Progenitor cell of endocrine pancreas (in vitro differentiated cells): ENCODE data around the gene HIGD2A. TPM values are rescaled to one million over a fixed set of nuclear protein-coding genes. Genes with fewer than 3 reads are reported as not detected.

Source experiments
- DNase-seq: peaks from one replicate; pipeline ENCODE4 v3.0.0; 2021; ENCODE audit warnings: low spot score; ENCODE audit not compliant: unreplicated experiment
- H3K27ac Mint-ChIP-seq: 2 replicates; pipeline ENCODE4 v1.8.0; 2021; ENCODE audit warnings: mild to moderate bottlenecking, moderate library complexity, mixed read lengths
- H3K27me3 Mint-ChIP-seq: 2 replicates; pipeline ENCODE4 v1.8.0; 2021; ENCODE audit warnings: mixed read lengths
- H3K36me3 Mint-ChIP-seq: 2 replicates; pipeline ENCODE4 v1.8.0; 2022; ENCODE audit warnings: mixed read lengths; ENCODE audit not compliant: insufficient read depth
- H3K4me1 Mint-ChIP-seq: 2 replicates; pipeline ENCODE4 v1.8.0; 2021; ENCODE audit warnings: low read depth, mixed read lengths
- H3K4me3 Mint-ChIP-seq: 2 replicates; pipeline ENCODE4 v1.8.0; 2021; ENCODE audit warnings: low read depth, mild to moderate bottlenecking, moderate library complexity, mixed read lengths
- H3K9me3 Mint-ChIP-seq: 2 replicates; pipeline ENCODE4 v1.8.0; 2021; ENCODE audit warnings: low read depth, mixed read lengths
- CTCF ChIP-seq: fragments of 200-600 bp; sonication (generic); IDR thresholded peaks from one replicate; pipeline ENCODE4 v1.5.0; 2021; ENCODE audit warnings: antibody characterized with exemption, mild to moderate bottlenecking; ENCODE audit not compliant: unreplicated experiment
- total RNA-seq: library from RNA; stranded (reverse); gene quantifications from 2 replicates; pipeline ENCODE4 v1.2.1, GENCODE V29; 2021

Gene HIGD2A
- total RNA-seq, 1 donor from 2014 or later = 96.8 TPM

GRCh38 chr5:176350416-176350815, 38.1 kb upstream of the HIGD2A start:
- no peaks in the 10 kb centered on the region for H3K9me3 Mint-ChIP-seq
- no peaks in the 10 kb centered on the region for H3K4me1 Mint-ChIP-seq
- no peak for TF ChIP-seq CTCF
- no peak for DNase-seq
- no peak overlapping the region for H3K4me3 Mint-ChIP-seq
- peaks cover 28% of the 10 kb centered on the region for H3K36me3 Mint-ChIP-seq
- no peak overlapping the region for H3K27ac Mint-ChIP-seq
- H3K27me3 Mint-ChIP-seq = no peaks in the 10 kb centered on the region

GRCh38 chr5:176352116-176352878, 36.3 kb upstream of the HIGD2A start:
- peak overlapping the region; percentile 43 for H3K27ac Mint-ChIP-seq

GRCh38 chr5:176353533-176353932, 35.0 kb upstream of the HIGD2A start:
- no peak for TF ChIP-seq CTCF
- H3K4me3 Mint-ChIP-seq = no peak overlapping the region
- no peaks in the 10 kb centered on the region for H3K4me1 Mint-ChIP-seq
- DNase-seq = no peak
- H3K36me3 Mint-ChIP-seq = peaks cover 32% of the 10 kb centered on the region
- H3K27ac Mint-ChIP-seq = no peak overlapping the region
- H3K9me3 Mint-ChIP-seq = no peaks in the 10 kb centered on the region
- no peaks in the 10 kb centered on the region for H3K27me3 Mint-ChIP-seq

More at GRCh38 chr5:176352116-176352878, 36.3 kb upstream of the HIGD2A start:
- no peaks in the 10 kb centered on the region for H3K9me3 Mint-ChIP-seq
- H3K36me3 Mint-ChIP-seq = peaks cover 31% of the 10 kb centered on the region
- no peak for TF ChIP-seq CTCF
- H3K4me1 Mint-ChIP-seq = no peaks in the 10 kb centered on the region
- no peak for DNase-seq
- H3K4me3 Mint-ChIP-seq = no peak overlapping the region
- no peaks in the 10 kb centered on the region for H3K27me3 Mint-ChIP-seq

GRCh38 chr5:176355400-176356178, 33.0 kb upstream of the HIGD2A start:
- peaks cover 24% of the 10 kb centered on the region for H3K36me3 Mint-ChIP-seq

More at GRCh38 chr5:176355400-176356178, 33.0 kb upstream of the HIGD2A start:
- H3K27me3 Mint-ChIP-seq = no peaks in the 10 kb centered on the region
- H3K27ac Mint-ChIP-seq = no peak overlapping the region
- TF ChIP-seq CTCF = peak; percentile 21
- H3K4me3 Mint-ChIP-seq = no peak overlapping the region
- peaks cover 5% of the 10 kb centered on the region for H3K4me1 Mint-ChIP-seq
- H3K9me3 Mint-ChIP-seq = no peaks in the 10 kb centered on the region
- DNase-seq = no peak
